Neural cell (in vitro differentiated cells): ENCODE results near the gene ABCA2. TPM values are rescaled to one million over a fixed set of nuclear protein-coding genes. Genes with fewer than 3 reads are reported as not detected.

Experiments used
- H2AFZ ChIP-seq: fragments of 200-600, 300-800 bp; sonication (generic), shearing (Covaris generic); 2 replicates; pipeline ENCODE4 v1.6.0; 2014; ENCODE audit warnings: low read depth, mild to moderate bottlenecking, antibody characterized with exemption, low read length, moderate library complexity
- H3F3A ChIP-seq: fragments of 200-600 bp; shearing (Covaris generic); 2 replicates; pipeline ENCODE4 v1.6.1; 2016; ENCODE audit warnings: mild to moderate bottlenecking, moderate library complexity, mixed read lengths, antibody characterized with exemption, low read length; ENCODE audit not compliant: insufficient read depth, poor library complexity, severe bottlenecking
- H3K27ac ChIP-seq: fragments of 200-600, 300-800 bp; sonication (generic), shearing (Covaris generic); 2 replicates; pipeline ENCODE4 v1.5.1; 2014; ENCODE audit warnings: mild to moderate bottlenecking, low read length, moderate library complexity
- H3K27me3 ChIP-seq: fragments of 300-800, 200-600 bp; sonication (generic), shearing (Covaris generic); 2 replicates; pipeline ENCODE4 v1.6.0; 2014; ENCODE audit warnings: mild to moderate bottlenecking, low read depth, low read length, moderate library complexity; ENCODE audit not compliant: insufficient read depth
- H3K36me3 ChIP-seq: fragments of 300-800, 200-600 bp; sonication (generic), shearing (Covaris generic); 2 replicates; pipeline ENCODE4 v1.5.1; 2014; ENCODE audit warnings: mild to moderate bottlenecking, antibody characterized with exemption, low read length, moderate library complexity; ENCODE audit not compliant: insufficient read depth
- H3K4me2 ChIP-seq: fragments of 300-800, 200-600 bp; sonication (generic), shearing (Covaris generic); 2 replicates; pipeline ENCODE4 v1.6.0; 2014; ENCODE audit warnings: mild to moderate bottlenecking, low read length
- H3K4me3 ChIP-seq: fragments of 300-800, 200-600 bp; sonication (generic), shearing (Covaris generic); 2 replicates; pipeline ENCODE4 v1.5.1; 2014; ENCODE audit warnings: mild to moderate bottlenecking, low read length, moderate library complexity
- H3K79me2 ChIP-seq: fragments of 200-600 bp; shearing (Covaris generic); replicated peaks from 2 replicates; pipeline ENCODE4 v1.6.0; 2014; ENCODE audit warnings: mild to moderate bottlenecking, low read length, moderate library complexity; ENCODE audit not compliant: insufficient read depth
- H3K9ac ChIP-seq: fragments of 300-800, 200-600 bp; sonication (generic), shearing (Covaris generic); 2 replicates; pipeline ENCODE4 v1.6.1; 2016; ENCODE audit warnings: mild to moderate bottlenecking, low read length, mixed read lengths
- H3K9me2 ChIP-seq: fragments of 200-600 bp; shearing (Covaris generic); 2 replicates; pipeline ENCODE4 v1.6.1; 2016; ENCODE audit warnings: mild to moderate bottlenecking, low read length, mixed read lengths; ENCODE audit not compliant: insufficient read depth
- H3K9me3 ChIP-seq: fragments of 200-600, 300-800 bp; sonication (generic), shearing (Covaris generic); 2 replicates; pipeline ENCODE4 v1.6.1; 2016; ENCODE audit warnings: mild to moderate bottlenecking, mixed run types, low read length, moderate library complexity, mixed read lengths
- H4K20me1 ChIP-seq: fragments of 200-600 bp; shearing (Covaris generic); 2 replicates; pipeline ENCODE4 v1.6.1; 2016; ENCODE audit warnings: mild to moderate bottlenecking, mixed run types; ENCODE audit not compliant: insufficient read depth
- EP300 ChIP-seq: fragments of 450-650 bp; conservative IDR thresholded peaks from 2 replicates; pipeline ENCODE4 v1.6.1; 2014; ENCODE audit warnings: antibody characterized with exemption, mild to moderate bottlenecking, moderate library complexity; ENCODE audit not compliant: poor library complexity, severe bottlenecking
- EZH2 ChIP-seq: fragments of 200-600, 300-800 bp; shearing (Covaris generic), sonication (generic); IDR thresholded peaks from 2 replicates; pipeline ENCODE4 v1.6.1; 2014; ENCODE audit warnings: antibody characterized with exemption, low read length, borderline replicate concordance, mild to moderate bottlenecking; ENCODE audit not compliant: insufficient read depth, poor library complexity, severe bottlenecking
- MXI1 ChIP-seq: fragments of 450-650 bp; conservative IDR thresholded peaks from 2 replicates; pipeline ENCODE4 v1.6.1; 2014; ENCODE audit warnings: antibody characterized with exemption, mild to moderate bottlenecking; ENCODE audit not compliant: poor library complexity, severe bottlenecking
- POLR2AphosphoS5 ChIP-seq: IDR thresholded peaks from 2 replicates; pipeline ENCODE4 v1.6.1; 2012
- RAD21 ChIP-seq: fragments of 450-650 bp; conservative IDR thresholded peaks from 2 replicates; pipeline ENCODE4 v1.6.1; 2014; ENCODE audit warnings: antibody characterized with exemption, mild to moderate bottlenecking, moderate library complexity
- SMC3 ChIP-seq: fragments of 450-650 bp; conservative IDR thresholded peaks from 2 replicates; pipeline ENCODE4 v1.6.1; 2014; ENCODE audit warnings: antibody characterized with exemption, mild to moderate bottlenecking, moderate library complexity; ENCODE audit not compliant: poor library complexity
- TAF1 ChIP-seq: IDR thresholded peaks from 2 replicates; pipeline ENCODE4 v1.6.1; 2012; ENCODE audit warnings: low read depth
- polyA plus RNA-seq: library from polyadenylated mRNA; depleted of rRNA; stranded (reverse); fragments of >200 nt; gene quantifications from 2 replicates; pipeline ENCODE4 v1.2.3, GENCODE V29; 2014
- TF ChIP-seq, protein P1 (sequence below): fragments of 450-650 bp; IDR thresholded peaks from 2 replicates; pipeline ENCODE4 v1.5.1; 2014; ENCODE audit warnings: antibody characterized with exemption, mild to moderate bottlenecking, moderate library complexity; ENCODE audit not compliant: poor library complexity, severe bottlenecking
- TF ChIP-seq, protein P2 (sequence below): IDR thresholded peaks from 2 replicates; pipeline ENCODE4 v1.6.1; 2012; ENCODE audit warnings: borderline replicate concordance

ABCA2 gene
- polyA plus RNA-seq, 1 donor from 2014 or later: 30.6 TPM

DNA sequence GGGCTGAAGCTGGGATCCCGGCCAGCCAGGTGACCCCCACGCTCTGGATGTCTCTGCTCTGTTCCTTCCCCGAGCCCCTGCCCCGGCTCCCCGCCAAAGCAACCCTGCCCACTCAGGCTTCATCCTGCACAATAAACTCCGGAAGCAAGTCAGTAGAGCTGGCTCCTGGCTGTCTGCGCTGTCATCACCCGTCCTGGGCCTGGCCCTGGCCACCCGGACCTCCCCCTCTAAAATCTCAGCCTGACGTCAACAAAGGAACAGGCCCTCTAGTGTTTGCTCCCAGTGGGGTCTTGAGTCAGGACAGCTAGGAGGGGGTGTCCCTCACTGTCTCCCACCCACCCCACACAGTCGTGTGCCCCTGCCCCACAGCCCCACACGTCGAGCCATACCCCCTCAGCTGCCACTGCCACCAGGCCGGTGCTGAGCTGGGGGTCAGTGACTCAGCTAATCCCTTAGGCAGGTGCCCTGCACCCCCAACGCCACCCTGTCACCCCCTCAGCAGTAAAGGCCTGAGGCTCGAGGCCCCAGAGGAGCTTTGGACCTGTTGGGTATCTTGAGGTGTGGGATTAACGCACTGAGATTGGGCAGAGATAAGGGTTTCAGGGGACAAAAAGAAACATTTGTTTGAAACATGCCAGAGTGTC is 46.3 kb downstream of the ABCA2 start:
- Histone ChIP-seq H4K20me1 (no peaks in the 10 kb centered on the region), H3K4me2 (no peak overlapping the region), H3K36me3 (no peaks in the 10 kb centered on the region), H2AFZ (no peak overlapping the region), H3K9me3 (no peaks in the 10 kb centered on the region), H3K27me3 (peaks cover 43% of the 10 kb centered on the region), H3K4me3 (no peak overlapping the region), H3K27ac (no peak overlapping the region), H3F3A (no peaks in the 10 kb centered on the region), H3K9ac (no peak overlapping the region), H3K9me2 (no peaks in the 10 kb centered on the region), H3K79me2 (no peaks in the 10 kb centered on the region)
- TF ChIP-seq POLR2AphosphoS5 (no peak), MXI1 (no peak), TAF1 (no peak), EZH2 (no peak), SMC3 (no peak), RAD21 (no peak), EP300 (no peak)
- TF ChIP-seq, protein P1, sequence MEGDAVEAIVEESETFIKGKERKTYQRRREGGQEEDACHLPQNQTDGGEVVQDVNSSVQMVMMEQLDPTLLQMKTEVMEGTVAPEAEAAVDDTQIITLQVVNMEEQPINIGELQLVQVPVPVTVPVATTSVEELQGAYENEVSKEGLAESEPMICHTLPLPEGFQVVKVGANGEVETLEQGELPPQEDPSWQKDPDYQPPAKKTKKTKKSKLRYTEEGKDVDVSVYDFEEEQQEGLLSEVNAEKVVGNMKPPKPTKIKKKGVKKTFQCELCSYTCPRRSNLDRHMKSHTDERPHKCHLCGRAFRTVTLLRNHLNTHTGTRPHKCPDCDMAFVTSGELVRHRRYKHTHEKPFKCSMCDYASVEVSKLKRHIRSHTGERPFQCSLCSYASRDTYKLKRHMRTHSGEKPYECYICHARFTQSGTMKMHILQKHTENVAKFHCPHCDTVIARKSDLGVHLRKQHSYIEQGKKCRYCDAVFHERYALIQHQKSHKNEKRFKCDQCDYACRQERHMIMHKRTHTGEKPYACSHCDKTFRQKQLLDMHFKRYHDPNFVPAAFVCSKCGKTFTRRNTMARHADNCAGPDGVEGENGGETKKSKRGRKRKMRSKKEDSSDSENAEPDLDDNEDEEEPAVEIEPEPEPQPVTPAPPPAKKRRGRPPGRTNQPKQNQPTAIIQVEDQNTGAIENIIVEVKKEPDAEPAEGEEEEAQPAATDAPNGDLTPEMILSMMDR: no peak
- TF ChIP-seq, protein P2, sequence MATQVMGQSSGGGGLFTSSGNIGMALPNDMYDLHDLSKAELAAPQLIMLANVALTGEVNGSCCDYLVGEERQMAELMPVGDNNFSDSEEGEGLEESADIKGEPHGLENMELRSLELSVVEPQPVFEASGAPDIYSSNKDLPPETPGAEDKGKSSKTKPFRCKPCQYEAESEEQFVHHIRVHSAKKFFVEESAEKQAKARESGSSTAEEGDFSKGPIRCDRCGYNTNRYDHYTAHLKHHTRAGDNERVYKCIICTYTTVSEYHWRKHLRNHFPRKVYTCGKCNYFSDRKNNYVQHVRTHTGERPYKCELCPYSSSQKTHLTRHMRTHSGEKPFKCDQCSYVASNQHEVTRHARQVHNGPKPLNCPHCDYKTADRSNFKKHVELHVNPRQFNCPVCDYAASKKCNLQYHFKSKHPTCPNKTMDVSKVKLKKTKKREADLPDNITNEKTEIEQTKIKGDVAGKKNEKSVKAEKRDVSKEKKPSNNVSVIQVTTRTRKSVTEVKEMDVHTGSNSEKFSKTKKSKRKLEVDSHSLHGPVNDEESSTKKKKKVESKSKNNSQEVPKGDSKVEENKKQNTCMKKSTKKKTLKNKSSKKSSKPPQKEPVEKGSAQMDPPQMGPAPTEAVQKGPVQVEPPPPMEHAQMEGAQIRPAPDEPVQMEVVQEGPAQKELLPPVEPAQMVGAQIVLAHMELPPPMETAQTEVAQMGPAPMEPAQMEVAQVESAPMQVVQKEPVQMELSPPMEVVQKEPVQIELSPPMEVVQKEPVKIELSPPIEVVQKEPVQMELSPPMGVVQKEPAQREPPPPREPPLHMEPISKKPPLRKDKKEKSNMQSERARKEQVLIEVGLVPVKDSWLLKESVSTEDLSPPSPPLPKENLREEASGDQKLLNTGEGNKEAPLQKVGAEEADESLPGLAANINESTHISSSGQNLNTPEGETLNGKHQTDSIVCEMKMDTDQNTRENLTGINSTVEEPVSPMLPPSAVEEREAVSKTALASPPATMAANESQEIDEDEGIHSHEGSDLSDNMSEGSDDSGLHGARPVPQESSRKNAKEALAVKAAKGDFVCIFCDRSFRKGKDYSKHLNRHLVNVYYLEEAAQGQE: no peak

DNA sequence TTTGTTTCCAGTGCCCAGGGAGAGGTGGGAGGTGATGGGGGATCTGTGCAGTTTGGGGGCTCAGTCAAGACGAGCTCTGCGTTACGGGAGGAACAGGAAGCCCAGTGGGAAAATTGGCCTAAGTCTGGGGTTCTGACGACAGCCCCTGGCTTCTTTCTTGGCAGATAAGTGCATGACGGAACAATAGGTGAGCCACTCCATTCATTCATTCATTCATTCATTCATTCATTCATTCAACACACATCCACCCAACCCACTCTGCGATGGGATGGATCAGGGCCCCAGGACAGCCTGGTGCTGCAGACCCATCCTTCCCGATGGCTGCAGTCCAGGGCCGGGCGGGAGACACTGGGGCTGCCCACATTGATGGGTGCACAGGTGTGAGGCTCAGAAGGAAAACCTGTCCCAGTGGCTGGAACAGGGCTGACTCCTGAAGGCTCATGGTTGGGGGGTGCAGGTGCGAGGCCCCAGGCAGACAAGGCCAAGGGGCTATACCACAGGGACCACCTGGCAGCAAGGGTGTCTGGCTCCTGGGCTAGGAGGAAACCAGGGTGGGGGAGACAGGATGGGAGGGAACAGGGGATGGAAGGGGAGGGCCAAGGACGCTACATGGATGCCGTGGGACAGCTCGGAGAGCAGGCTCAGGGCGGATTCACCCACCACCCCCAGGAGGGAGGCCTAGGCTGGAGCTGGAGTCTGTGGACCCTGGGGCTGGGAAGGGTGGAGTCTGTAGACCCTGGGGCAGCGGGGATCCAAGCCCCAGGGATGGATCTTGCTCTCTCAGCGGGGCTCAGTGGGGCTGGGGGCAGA is 47.2 kb downstream of the ABCA2 start:
- TF ChIP-seq, protein P1: no peak
- TF ChIP-seq EZH2 (no peak), RAD21 (no peak), SMC3 (no peak)
- H3K9me3 ChIP-seq: no peaks in the 10 kb centered on the region
- H3K27ac ChIP-seq: no peak overlapping the region
- no peaks in the 10 kb centered on the region for H3K9me2 ChIP-seq
- no peak overlapping the region for H3K4me3 ChIP-seq
- H3K27me3 ChIP-seq: peaks cover 38% of the 10 kb centered on the region
- no peaks in the 10 kb centered on the region for H3K36me3 ChIP-seq
- no peak overlapping the region for H2AFZ ChIP-seq
- no peaks in the 10 kb centered on the region for H4K20me1 ChIP-seq
- no peak overlapping the region for H3K9ac ChIP-seq
- no peak overlapping the region for H3K4me2 ChIP-seq
- H3K79me2 ChIP-seq: no peaks in the 10 kb centered on the region
- no peaks in the 10 kb centered on the region for H3F3A ChIP-seq
